ENCODE measurements around the gene IQCK.

The IQCK gene

DNA sequence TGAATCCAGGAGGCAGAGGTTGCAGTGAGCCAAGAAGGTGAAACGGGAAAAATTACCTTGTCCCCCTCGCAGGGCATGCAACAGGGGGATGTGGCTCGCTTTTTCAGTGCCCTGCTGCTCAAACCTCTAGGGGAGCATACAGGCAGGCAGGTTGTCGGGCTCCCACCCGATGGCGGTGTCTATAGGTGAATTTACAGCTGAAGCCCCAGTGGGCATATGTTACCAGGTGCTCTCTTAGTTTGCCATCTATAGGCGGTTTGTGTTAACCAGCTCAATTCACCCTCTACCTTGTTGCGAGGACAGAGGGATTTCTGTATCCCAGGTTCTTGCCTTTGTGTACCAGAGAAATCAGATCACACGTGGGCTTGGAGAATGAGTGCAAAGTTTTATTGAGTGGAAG, 48.9 kb downstream of the IQCK start:
- Histone ChIP-seq H3K4me3 (ENCODE audit: low read depth in 1 of 2, low read length in 2 of 2) (no peak overlapping the region), H3K36me3 (ENCODE audit: control insufficient read depth in 1 of 2, insufficient read depth in 2 of 2, low read length in 2 of 2) (peaks cover 0 to 6% of the 10 kb centered on the region in 2 donors), H3K27ac (ENCODE audit: low read length) (no peak overlapping the region), H3K9me3 (ENCODE audit: control insufficient read depth in 1 of 2, low read length in 2 of 2) (no peaks in the 10 kb centered on the region), H3K27me3 (ENCODE audit: low read depth, low read length) (no peaks in the 10 kb centered on the region), H3K4me1 (ENCODE audit: control insufficient read depth in 1 of 2, insufficient read depth in 2 of 2, low read length in 2 of 2) (peaks cover 0 to 7% of the 10 kb centered on the region in 2 donors)

DNA sequence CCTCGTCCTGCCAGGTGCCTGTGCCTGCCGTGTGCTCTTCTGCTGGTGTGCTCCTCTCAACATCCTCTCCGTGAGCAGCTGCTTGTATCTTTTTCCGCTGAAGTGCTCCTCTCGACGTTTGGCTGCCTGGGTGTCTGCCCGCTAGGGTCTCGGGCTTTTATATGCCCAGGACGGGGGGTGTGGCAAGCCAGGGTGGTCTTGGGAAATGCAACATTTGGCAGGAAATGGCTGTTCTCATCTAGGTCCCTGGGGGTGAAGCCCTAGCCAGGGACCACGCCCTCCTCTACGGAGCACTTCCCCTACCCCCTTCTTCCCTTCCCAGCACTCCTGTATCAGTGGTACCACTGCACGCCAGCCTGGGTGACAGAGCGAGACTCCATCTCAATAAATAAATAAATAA, 49.4 kb downstream of the IQCK start:
- Histone ChIP-seq H3K27me3 (ENCODE audit: low read depth, low read length) (no peaks in the 10 kb centered on the region), H3K27ac (ENCODE audit: low read length) (no peak overlapping the region), H3K36me3 (ENCODE audit: control insufficient read depth in 1 of 2, insufficient read depth in 2 of 2, low read length in 2 of 2) (peaks cover 0 to 6% of the 10 kb centered on the region in 2 donors), H3K9me3 (ENCODE audit: control insufficient read depth in 1 of 2, low read length in 2 of 2) (no peaks in the 10 kb centered on the region), H3K4me1 (ENCODE audit: control insufficient read depth in 1 of 2, insufficient read depth in 2 of 2, low read length in 2 of 2) (peaks cover 0 to 7% of the 10 kb centered on the region in 2 donors), H3K4me3 (ENCODE audit: low read depth in 1 of 2, low read length in 2 of 2) (no peak overlapping the region)

DNA sequence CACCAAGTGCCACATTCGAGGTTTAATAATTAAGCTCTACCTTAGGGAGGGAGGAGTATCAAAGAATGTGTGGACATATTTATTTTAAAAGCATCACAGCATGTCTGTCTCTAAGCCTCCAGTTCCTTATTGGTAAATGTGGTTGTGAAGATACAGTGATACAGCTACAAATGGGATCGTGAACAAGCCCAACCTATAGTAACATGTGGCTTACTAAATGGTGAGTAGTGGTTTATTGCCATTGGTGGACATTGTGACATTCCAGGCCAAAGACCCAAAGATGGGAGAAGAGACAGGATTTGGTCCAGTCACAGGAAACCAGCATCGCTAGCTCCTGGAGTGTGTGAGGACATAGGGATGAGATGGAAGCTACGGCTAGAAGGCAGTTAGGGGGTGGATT, 51.2 kb downstream of the IQCK start:
- Histone ChIP-seq H3K36me3 (ENCODE audit: control insufficient read depth in 1 of 2, insufficient read depth in 2 of 2, low read length in 2 of 2) (peaks cover 0 to 6% of the 10 kb centered on the region in 2 donors), H3K27me3 (ENCODE audit: low read depth, low read length) (no peaks in the 10 kb centered on the region), H3K27ac (ENCODE audit: low read length) (no peak overlapping the region), H3K4me1 (ENCODE audit: control insufficient read depth in 1 of 2, insufficient read depth in 2 of 2, low read length in 2 of 2) (peaks cover 0 to 7% of the 10 kb centered on the region in 2 donors), H3K9me3 (ENCODE audit: control insufficient read depth in 1 of 2, low read length in 2 of 2) (no peaks in the 10 kb centered on the region), H3K4me3 (ENCODE audit: low read depth in 1 of 2, low read length in 2 of 2) (no peak overlapping the region)

DNA sequence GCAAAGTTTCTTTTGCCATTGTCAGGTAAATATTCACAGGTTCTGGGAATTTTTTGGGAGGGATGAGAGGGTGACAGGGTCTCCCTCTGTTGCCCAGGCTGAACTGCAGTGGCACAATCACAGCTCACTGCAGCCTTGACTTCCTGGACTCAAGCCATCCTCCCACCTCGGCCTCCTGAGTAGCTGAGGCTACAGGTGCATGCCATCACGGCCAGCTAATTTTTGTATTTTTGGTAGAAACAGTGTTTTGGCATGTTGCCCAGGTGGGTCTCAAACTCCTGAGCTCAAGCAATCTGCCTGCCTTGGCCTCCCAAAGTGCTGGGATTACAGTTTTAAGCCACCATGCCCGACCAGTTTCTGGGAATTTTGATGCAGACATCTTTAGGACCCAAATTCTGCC, 53.0 kb downstream of the IQCK start:
- Histone ChIP-seq H3K4me1 (ENCODE audit: control insufficient read depth in 1 of 2, insufficient read depth in 2 of 2, low read length in 2 of 2) (peaks cover 0 to 5% of the 10 kb centered on the region in 2 donors), H3K27me3 (ENCODE audit: low read depth, low read length) (no peaks in the 10 kb centered on the region), H3K4me3 (ENCODE audit: low read depth in 1 of 2, low read length in 2 of 2) (no peak overlapping the region), H3K9me3 (ENCODE audit: control insufficient read depth in 1 of 2, low read length in 2 of 2) (no peaks in the 10 kb centered on the region), H3K27ac (ENCODE audit: low read length) (no peak overlapping the region), H3K36me3 (ENCODE audit: control insufficient read depth in 1 of 2, insufficient read depth in 2 of 2, low read length in 2 of 2) (peaks cover 0 to 6% of the 10 kb centered on the region in 2 donors)

DNA sequence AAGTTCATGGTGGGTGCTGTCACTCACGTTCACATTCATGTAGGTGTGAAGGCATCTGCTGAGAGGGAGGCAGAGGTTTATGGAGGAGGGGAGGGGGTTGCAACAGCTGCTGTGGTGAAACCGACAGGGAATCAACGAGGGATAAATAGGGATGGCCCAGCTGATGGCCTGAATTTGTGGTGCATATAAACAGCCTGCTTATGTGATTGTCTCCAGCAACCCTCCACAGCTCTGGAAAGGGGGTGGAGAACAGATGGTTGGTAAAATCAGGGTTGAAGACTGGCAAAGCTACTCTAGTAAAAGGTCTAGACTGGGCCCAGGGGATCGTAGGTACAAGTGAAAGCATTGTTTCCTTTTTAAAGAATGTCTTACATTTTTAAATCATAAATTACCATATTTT, 53.7 kb downstream of the IQCK start:
- Histone ChIP-seq H3K4me3 (ENCODE audit: low read depth in 1 of 2, low read length in 2 of 2) (no peak overlapping the region), H3K36me3 (ENCODE audit: control insufficient read depth in 1 of 2, insufficient read depth in 2 of 2, low read length in 2 of 2) (peaks cover 0 to 6% of the 10 kb centered on the region in 2 donors), H3K9me3 (ENCODE audit: control insufficient read depth in 1 of 2, low read length in 2 of 2) (no peaks in the 10 kb centered on the region), H3K27me3 (ENCODE audit: low read depth, low read length) (no peaks in the 10 kb centered on the region), H3K27ac (ENCODE audit: low read length) (no peak overlapping the region), H3K4me1 (ENCODE audit: control insufficient read depth in 1 of 2, insufficient read depth in 2 of 2, low read length in 2 of 2) (no peaks in the 10 kb centered on the region)

DNA sequence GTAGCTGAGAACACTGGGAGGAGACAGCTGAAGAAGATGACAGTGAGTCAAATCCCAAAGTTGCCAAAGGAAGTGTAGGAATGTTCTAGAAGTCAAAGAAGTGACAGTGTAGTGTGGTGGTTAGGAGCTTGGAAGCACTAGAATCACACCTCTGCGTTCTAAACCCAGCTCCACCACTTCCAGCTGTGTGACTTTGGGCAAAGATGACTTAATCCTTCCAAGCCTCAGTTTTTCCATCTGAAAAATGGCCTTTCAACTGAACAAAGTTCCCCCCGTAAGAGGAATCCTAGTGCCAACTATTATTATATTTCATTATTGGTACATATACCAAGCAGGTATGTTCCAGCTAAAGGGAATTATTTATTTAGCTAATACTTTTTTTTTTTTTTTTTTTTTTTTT, 56.0 kb downstream of the IQCK start:
- peaks cover 0 to 4% of the 10 kb centered on the region in 2 donors for H3K36me3 ChIP-seq (ENCODE audit: control insufficient read depth in 1 of 2, insufficient read depth in 2 of 2, low read length in 2 of 2)
- no peak overlapping the region for H3K4me3 ChIP-seq (ENCODE audit: low read depth in 1 of 2, low read length in 2 of 2)
- H3K27ac ChIP-seq (ENCODE audit: low read length): no peak overlapping the region
- no peaks in the 10 kb centered on the region for H3K27me3 ChIP-seq (ENCODE audit: low read depth, low read length)
- no peaks in the 10 kb centered on the region for H3K4me1 ChIP-seq (ENCODE audit: control insufficient read depth in 1 of 2, insufficient read depth in 2 of 2, low read length in 2 of 2)
- H3K9me3 ChIP-seq (ENCODE audit: control insufficient read depth in 1 of 2, low read length in 2 of 2): no peaks in the 10 kb centered on the region

DNA sequence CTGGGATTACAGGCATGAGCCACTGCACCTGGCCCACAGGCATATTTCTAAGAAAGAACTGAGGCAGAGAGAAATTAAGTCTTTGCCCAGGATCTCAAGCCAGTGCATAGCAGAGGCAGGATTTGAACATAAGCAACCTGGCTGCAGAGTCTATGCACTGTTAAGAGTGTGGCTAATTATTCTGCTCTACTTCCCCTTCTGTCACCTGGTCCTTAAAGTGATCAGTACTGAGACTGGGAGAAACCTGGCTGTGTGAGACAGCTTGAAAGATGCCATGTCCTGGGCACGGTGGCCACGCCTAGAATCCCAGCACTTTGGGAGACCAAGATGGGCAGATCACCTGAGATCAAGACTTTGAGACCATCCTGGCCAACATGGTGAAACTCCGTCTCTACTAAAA, 58.1 kb downstream of the IQCK start:
- Histone ChIP-seq H3K9me3 (ENCODE audit: control insufficient read depth in 1 of 2, low read length in 2 of 2) (no peaks in the 10 kb centered on the region), H3K27me3 (ENCODE audit: low read depth, low read length) (no peaks in the 10 kb centered on the region), H3K36me3 (ENCODE audit: control insufficient read depth in 1 of 2, insufficient read depth in 2 of 2, low read length in 2 of 2) (no peaks in the 10 kb centered on the region), H3K4me1 (ENCODE audit: control insufficient read depth in 1 of 2, insufficient read depth in 2 of 2, low read length in 2 of 2) (no peaks in the 10 kb centered on the region), H3K4me3 (ENCODE audit: low read depth in 1 of 2, low read length in 2 of 2) (no peak overlapping the region), H3K27ac (ENCODE audit: low read length) (no peak overlapping the region)

DNA sequence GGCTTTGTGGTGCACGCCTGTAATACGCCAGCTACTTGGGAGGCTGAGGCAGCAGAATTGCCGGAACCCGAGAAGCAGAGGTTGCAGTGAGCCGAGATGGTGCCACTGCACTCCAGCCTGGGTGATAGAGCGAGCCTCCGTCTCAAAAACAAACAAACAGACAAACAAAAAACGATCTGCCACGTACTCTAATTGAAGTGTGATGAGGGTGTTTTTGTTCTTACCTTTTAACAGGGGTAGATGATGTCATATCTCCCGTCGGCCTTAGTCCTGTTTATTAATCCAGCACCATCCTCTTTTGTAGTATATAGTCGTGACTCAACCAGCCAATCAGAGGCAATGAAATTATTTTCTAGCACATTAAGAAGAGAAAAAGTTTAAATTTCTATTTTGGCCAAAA, 58.5 kb downstream of the IQCK start:
- no peak overlapping the region for H3K27ac ChIP-seq (ENCODE audit: low read length)

DNA sequence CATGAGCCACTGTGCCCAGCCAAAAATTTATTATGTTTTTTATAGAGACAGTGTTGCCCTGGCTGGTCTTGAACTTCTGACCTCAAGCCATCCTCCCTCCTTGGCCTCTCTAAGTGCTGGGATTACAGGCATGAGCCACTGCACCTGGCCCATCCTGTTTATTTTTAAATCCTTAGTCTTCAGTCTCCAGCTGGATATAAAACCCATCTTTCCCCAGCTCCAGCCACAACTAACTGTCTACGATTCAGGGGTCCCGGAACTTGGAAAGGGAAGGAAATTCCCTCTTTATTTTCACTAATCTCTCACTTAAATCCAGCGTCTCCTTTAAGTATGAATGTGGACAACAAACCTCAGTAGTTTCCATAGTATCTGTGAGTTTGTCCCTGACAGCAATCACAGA, 62.2 kb downstream of the IQCK start:
- no peaks in the 10 kb centered on the region for H3K36me3 ChIP-seq (ENCODE audit: control insufficient read depth in 1 of 2, insufficient read depth in 2 of 2, low read length in 2 of 2)
- H3K4me1 ChIP-seq (ENCODE audit: control insufficient read depth in 1 of 2, insufficient read depth in 2 of 2, low read length in 2 of 2): peaks cover 0 to 11% of the 10 kb centered on the region in 2 donors
- H3K27me3 ChIP-seq (ENCODE audit: low read depth, low read length): no peaks in the 10 kb centered on the region
- no peak overlapping the region for H3K27ac ChIP-seq (ENCODE audit: low read length)
- H3K4me3 ChIP-seq (ENCODE audit: low read depth in 1 of 2, low read length in 2 of 2): no peak overlapping the region
- H3K9me3 ChIP-seq (ENCODE audit: control insufficient read depth in 1 of 2, low read length in 2 of 2): no peaks in the 10 kb centered on the region

More for the DNA sequence above, 58.5 kb downstream of the IQCK start:
- Histone ChIP-seq H3K27me3 (ENCODE audit: low read depth, low read length) (no peaks in the 10 kb centered on the region), H3K4me3 (ENCODE audit: low read depth in 1 of 2, low read length in 2 of 2) (no peak overlapping the region), H3K36me3 (ENCODE audit: control insufficient read depth in 1 of 2, insufficient read depth in 2 of 2, low read length in 2 of 2) (no peaks in the 10 kb centered on the region), H3K9me3 (ENCODE audit: control insufficient read depth in 1 of 2, low read length in 2 of 2) (no peaks in the 10 kb centered on the region), H3K4me1 (ENCODE audit: control insufficient read depth in 1 of 2, insufficient read depth in 2 of 2, low read length in 2 of 2) (no peaks in the 10 kb centered on the region)

DNA sequence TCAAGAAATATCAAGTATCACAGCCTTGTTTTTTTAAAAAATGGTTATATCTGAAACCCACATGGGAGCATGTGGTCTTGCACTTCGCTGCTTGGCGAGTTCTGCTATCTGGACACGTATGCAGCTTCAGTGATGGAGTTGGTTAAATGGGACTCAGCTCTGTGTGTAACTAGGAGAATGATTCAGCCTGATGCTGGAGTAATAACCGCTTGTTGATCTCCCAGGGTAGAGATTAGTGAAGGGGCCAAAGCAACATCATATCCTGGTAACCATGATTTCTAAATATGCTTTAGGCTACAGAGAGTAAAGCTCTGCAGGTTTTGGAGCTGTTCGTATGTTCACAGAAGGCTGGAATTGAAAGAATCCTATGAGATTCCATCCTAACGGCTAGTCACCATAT, 63.2 kb downstream of the IQCK start:
- Histone ChIP-seq H3K4me3 (ENCODE audit: low read depth in 1 of 2, low read length in 2 of 2) (no peak overlapping the region), H3K27me3 (ENCODE audit: low read depth, low read length) (no peaks in the 10 kb centered on the region), H3K9me3 (ENCODE audit: control insufficient read depth in 1 of 2, low read length in 2 of 2) (no peaks in the 10 kb centered on the region), H3K27ac (ENCODE audit: low read length) (no peak overlapping the region), H3K4me1 (ENCODE audit: control insufficient read depth in 1 of 2, insufficient read depth in 2 of 2, low read length in 2 of 2) (peaks cover 0 to 12% of the 10 kb centered on the region in 2 donors), H3K36me3 (ENCODE audit: control insufficient read depth in 1 of 2, insufficient read depth in 2 of 2, low read length in 2 of 2) (no peaks in the 10 kb centered on the region)

DNA sequence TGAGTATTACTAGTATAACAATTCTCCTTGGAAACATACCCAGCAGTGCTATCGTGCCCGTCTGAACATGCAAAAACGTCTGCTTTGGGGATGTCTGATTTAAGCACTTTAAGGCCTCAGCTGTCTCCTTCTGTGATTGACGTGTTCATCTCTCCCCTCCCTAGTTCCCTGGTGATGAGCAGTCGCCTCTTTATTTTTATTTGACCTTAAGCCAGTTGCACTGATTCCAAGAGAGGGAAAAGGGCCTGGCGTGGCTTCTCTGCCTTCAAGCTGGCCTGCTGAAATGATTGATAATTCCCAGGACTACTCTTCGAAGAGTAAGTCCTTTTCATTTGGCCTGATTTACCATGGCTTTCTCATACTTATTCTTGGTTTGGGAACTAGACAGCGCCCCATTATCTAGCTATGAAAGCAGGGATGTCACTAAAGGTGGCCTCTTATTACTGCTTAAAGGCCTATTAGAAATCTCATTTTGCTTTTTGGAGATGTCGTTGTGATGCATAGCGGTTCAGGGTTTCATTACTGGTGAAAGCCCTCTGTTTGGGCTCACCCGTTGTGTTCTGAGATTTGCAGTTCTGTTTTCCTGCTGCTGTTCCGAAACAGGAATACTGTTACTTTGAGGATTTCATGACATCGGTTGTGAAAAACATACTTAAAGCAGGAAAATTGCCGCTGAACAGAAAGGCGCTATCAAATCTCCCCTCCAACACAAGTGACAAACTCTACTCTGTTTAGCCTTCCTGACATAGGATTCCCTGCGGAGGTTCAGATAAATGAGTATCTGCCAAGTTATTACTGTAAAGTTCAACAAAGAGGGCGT, 65.5 kb downstream of the IQCK start:
- Histone ChIP-seq H3K4me3 (ENCODE audit: low read depth in 1 of 2, low read length in 2 of 2) (no peak overlapping the region), H3K9me3 (ENCODE audit: control insufficient read depth in 1 of 2, low read length in 2 of 2) (no peaks in the 10 kb centered on the region), H3K27ac (ENCODE audit: low read length) (no peak overlapping the region), H3K27me3 (ENCODE audit: low read depth, low read length) (no peaks in the 10 kb centered on the region), H3K4me1 (ENCODE audit: control insufficient read depth in 1 of 2, insufficient read depth in 2 of 2, low read length in 2 of 2) (peaks cover 0 to 12% of the 10 kb centered on the region in 2 donors), H3K36me3 (ENCODE audit: control insufficient read depth in 1 of 2, insufficient read depth in 2 of 2, low read length in 2 of 2) (no peaks in the 10 kb centered on the region)

Measured in muscle layer of duodenum (tissue), 2 donors.